GM12864 (cell line): ENCODE data around the gene PRSS22.
"Not testable (repeated sequence)": the region's sequence is repeated elsewhere in the genome, so short reads cannot be mapped to it uniquely, and the experiment has no call there.

Source experiments
- DNase-seq: peaks from one replicate; pipeline ENCODE4 v3.0.0-alpha.2; 2011; ENCODE audit warnings: low read depth
- H3K4me3 ChIP-seq: 2 replicates; pipeline ENCODE4 v1.5.1; 2011; ENCODE audit warnings: mild to moderate bottlenecking, low read depth, low read length, control low read depth
- CTCF ChIP-seq: IDR thresholded peaks from 2 replicates; pipeline ENCODE4 v1.5.1; 2011; ENCODE audit warnings: low read depth, mild to moderate bottlenecking, moderate library complexity, low read length, control low read depth, inconsistent platforms; ENCODE audit errors: missing control alignments

PRSS22 gene

GRCh38 chr16:2857451-2858244 lies at the start of gene PRSS22:
Gene PRSS22 (minus strand): TSS chr16:2858170. CDS start chr16:2858104, 66 bp downstream.
- no peak for TF ChIP-seq CTCF
- no peak for DNase-seq
- H3K4me3 ChIP-seq: no peak within 1 kb of the TSS

GRCh38 chr16:2907084-2907753 lies 49.2 kb upstream of the PRSS22 start:
- not testable (repeated sequence) for DNase-seq, H3K4me3 ChIP-seq
- TF ChIP-seq CTCF: peak; percentile 56

GRCh38 chr16:2905988-2906387 lies 48.0 kb upstream of the PRSS22 start:
- no peak for DNase-seq
- no peak for TF ChIP-seq CTCF
- no peak overlapping the region for H3K4me3 ChIP-seq

GRCh38 chr16:2905241-2905987 lies 47.4 kb upstream of the PRSS22 start:
- no peak for TF ChIP-seq CTCF
- peak; percentile 94 for DNase-seq
- H3K4me3 ChIP-seq: peak overlapping the region; percentile 76

GRCh38 chr16:2904922-2905240 lies 46.9 kb upstream of the PRSS22 start:
- H3K4me3 ChIP-seq: peak overlapping the region; percentile 76
- TF ChIP-seq CTCF: no peak
- DNase-seq: no peak

- no peak for DNase-seq
- peak; percentile 86 for TF ChIP-seq CTCF
- H3K4me3 ChIP-seq: peak overlapping the region; percentile 76
Measured at GRCh38 chr16:2904100-2904921, 46.3 kb upstream of the PRSS22 start.
